Measurements from ENCODE around the gene CAMKMT.

CAMKMT gene

GRCh38 chr2:44655401-44655864 is 293.7 kb downstream of the CAMKMT start:
- Histone ChIP-seq H3F3A (ENCODE audit: insufficient read depth) (no peaks in the 10 kb centered on the region), H2AFZ (ENCODE audit: low read depth, low read length, severe bottlenecking) (no peak overlapping the region), H3K9me2 (replicated peaks; ENCODE audit: insufficient read depth, low read length) (no peaks in the 10 kb centered on the region), H3K9ac (ENCODE audit: low read length) (no peak overlapping the region), H3K79me2 (ENCODE audit: insufficient read depth, low read length) (no peaks in the 10 kb centered on the region), H3K4me3 (ENCODE audit: insufficient read depth, low read length, poor library complexity, severe bottlenecking) (no peak overlapping the region), H3K9me3 (ENCODE audit: insufficient read depth, low read length) (no peaks in the 10 kb centered on the region), H3K4me2 (ENCODE audit: low read depth, low read length, poor library complexity, severe bottlenecking) (no peak overlapping the region), H4K20me1 (ENCODE audit: low read depth, low read length) (no peaks in the 10 kb centered on the region), H3K27ac (ENCODE audit: low read depth, low read length) (no peak overlapping the region), H3K27me3 (ENCODE audit: low read length) (no peaks in the 10 kb centered on the region), H3K36me3 (ENCODE audit: low read length) (no peaks in the 10 kb centered on the region)
- TF ChIP-seq EZH2phosphoT487 (conservative IDR thresholded peaks at IDR 0.05; ENCODE audit: low read length) = no peak

GRCh38 chr2:44656460-44656859 is 294.7 kb downstream of the CAMKMT start:
- no peaks in the 10 kb centered on the region for H3K79me2 ChIP-seq (ENCODE audit: insufficient read depth, low read length)
- no peaks in the 10 kb centered on the region for H3K36me3 ChIP-seq (ENCODE audit: low read length)
- H2AFZ ChIP-seq (ENCODE audit: low read depth, low read length, severe bottlenecking) = no peak overlapping the region
- H4K20me1 ChIP-seq (ENCODE audit: low read depth, low read length) = no peaks in the 10 kb centered on the region
- H3K9me2 ChIP-seq (replicated peaks; ENCODE audit: insufficient read depth, low read length) = no peaks in the 10 kb centered on the region
- H3F3A ChIP-seq (ENCODE audit: insufficient read depth) = no peaks in the 10 kb centered on the region
- H3K4me2 ChIP-seq (ENCODE audit: low read depth, low read length, poor library complexity, severe bottlenecking) = no peak overlapping the region
- no peaks in the 10 kb centered on the region for H3K9me3 ChIP-seq (ENCODE audit: insufficient read depth, low read length)
- no peak overlapping the region for H3K9ac ChIP-seq (ENCODE audit: low read length)
- H3K4me3 ChIP-seq (ENCODE audit: insufficient read depth, low read length, poor library complexity, severe bottlenecking) = no peak overlapping the region
- H3K27me3 ChIP-seq (ENCODE audit: low read length) = no peaks in the 10 kb centered on the region
- TF ChIP-seq CTCF (IDR thresholded peaks at IDR 0.05; ENCODE audit: insufficient read depth, low read length, poor library complexity, severe bottlenecking) (no peak), EZH2phosphoT487 (conservative IDR thresholded peaks at IDR 0.05; ENCODE audit: low read length) (no peak)
- H3K27ac ChIP-seq (ENCODE audit: low read depth, low read length) = no peak overlapping the region

- Histone ChIP-seq H3K36me3 (ENCODE audit: low read length) (no peaks in the 10 kb centered on the region), H3K9me3 (ENCODE audit: insufficient read depth, low read length) (no peaks in the 10 kb centered on the region), H3F3A (ENCODE audit: insufficient read depth) (no peaks in the 10 kb centered on the region), H2AFZ (ENCODE audit: low read depth, low read length, severe bottlenecking) (no peak overlapping the region), H3K9me2 (replicated peaks; ENCODE audit: insufficient read depth, low read length) (no peaks in the 10 kb centered on the region), H3K4me3 (ENCODE audit: insufficient read depth, low read length, poor library complexity, severe bottlenecking) (no peak overlapping the region), H3K27ac (ENCODE audit: low read depth, low read length) (no peak overlapping the region), H4K20me1 (ENCODE audit: low read depth, low read length) (no peaks in the 10 kb centered on the region), H3K79me2 (ENCODE audit: insufficient read depth, low read length) (no peaks in the 10 kb centered on the region), H3K27me3 (ENCODE audit: low read length) (no peaks in the 10 kb centered on the region), H3K9ac (ENCODE audit: low read length) (no peak overlapping the region), H3K4me2 (ENCODE audit: low read depth, low read length, poor library complexity, severe bottlenecking) (no peak overlapping the region)
- TF ChIP-seq EZH2phosphoT487 (conservative IDR thresholded peaks at IDR 0.05; ENCODE audit: low read length) (no peak), CTCF (IDR thresholded peaks at IDR 0.05; ENCODE audit: insufficient read depth, low read length, poor library complexity, severe bottlenecking) (no peak)
Measured at GRCh38 chr2:44663471-44664073, 301.8 kb downstream of the CAMKMT start.

GRCh38 chr2:44668336-44668735 is 306.6 kb downstream of the CAMKMT start:
- Histone ChIP-seq H4K20me1 (ENCODE audit: low read depth, low read length) (no peaks in the 10 kb centered on the region), H3K9ac (ENCODE audit: low read length) (no peak overlapping the region), H3K27me3 (ENCODE audit: low read length) (no peaks in the 10 kb centered on the region), H3K79me2 (ENCODE audit: insufficient read depth, low read length) (no peaks in the 10 kb centered on the region), H3K9me2 (replicated peaks; ENCODE audit: insufficient read depth, low read length) (no peaks in the 10 kb centered on the region), H3K27ac (ENCODE audit: low read depth, low read length) (no peak overlapping the region), H3K36me3 (ENCODE audit: low read length) (no peaks in the 10 kb centered on the region), H3K4me3 (ENCODE audit: insufficient read depth, low read length, poor library complexity, severe bottlenecking) (no peak overlapping the region), H3F3A (ENCODE audit: insufficient read depth) (no peaks in the 10 kb centered on the region), H2AFZ (ENCODE audit: low read depth, low read length, severe bottlenecking) (no peak overlapping the region), H3K4me2 (ENCODE audit: low read depth, low read length, poor library complexity, severe bottlenecking) (no peak overlapping the region), H3K9me3 (ENCODE audit: insufficient read depth, low read length) (no peaks in the 10 kb centered on the region)
- TF ChIP-seq CTCF (IDR thresholded peaks at IDR 0.05; ENCODE audit: insufficient read depth, low read length, poor library complexity, severe bottlenecking) (peak; percentile 43), EZH2phosphoT487 (conservative IDR thresholded peaks at IDR 0.05; ENCODE audit: low read length) (no peak)
